Fibroblast of the aortic adventitia (primary cell): Measurements from ENCODE around the gene TBCB. TPM values are rescaled to one million over a fixed set of nuclear protein-coding genes. Genes with fewer than 3 reads are reported as not detected.
A peak's percentile ranks its signal among the peaks of the same experiment; 100 is the strongest.
"Not testable (repeated sequence)": the region's sequence is repeated elsewhere in the genome, so short reads cannot be mapped to it uniquely, and the experiment has no call there.

Source experiments
- DNase-seq: peaks from one replicate; pipeline ENCODE4 v3.0.0-alpha.2; 2010; ENCODE audit warnings: low read depth
- H3K4me3 ChIP-seq: 2 replicates; pipeline ENCODE4 v1.5.1; 2011; ENCODE audit warnings: low read depth, mild to moderate bottlenecking, control low read depth, low read length, moderate library complexity
- total RNA-seq: library from RNA; depleted of rRNA; stranded (reverse); fragments of >200 nt; gene quantifications from 2 replicates; pipeline ENCODE4 v1.2.3, GENCODE V29; 2012; ENCODE audit warnings: low replicate concordance
- TF ChIP-seq, protein P1 (sequence below): IDR thresholded peaks from 2 replicates; pipeline ENCODE4 v1.5.1; 2011; ENCODE audit warnings: mild to moderate bottlenecking, low read length, control low read depth, inconsistent platforms; ENCODE audit not compliant: insufficient read depth

TBCB gene
- total RNA-seq, 1 donor = 164 TPM

DNA sequence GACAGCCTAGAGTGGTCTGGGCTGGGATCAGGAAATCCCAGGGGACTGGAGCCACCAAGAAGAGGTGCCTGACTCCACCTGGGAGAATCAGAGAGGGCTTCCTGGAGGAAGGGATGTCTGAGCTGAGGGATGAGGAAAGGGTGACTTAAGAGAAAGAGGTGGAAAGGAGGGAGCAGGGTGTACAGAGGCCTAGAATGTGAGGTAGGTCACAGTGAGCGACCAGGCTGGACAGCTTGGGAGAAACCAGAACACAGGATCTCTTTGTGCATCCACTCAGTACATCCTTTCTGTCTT lies 1.0 kb downstream of the TBCB start:
- no peak for DNase-seq
- H3K4me3 ChIP-seq = peak overlapping the region; percentile 82
- TF ChIP-seq, protein P1, sequence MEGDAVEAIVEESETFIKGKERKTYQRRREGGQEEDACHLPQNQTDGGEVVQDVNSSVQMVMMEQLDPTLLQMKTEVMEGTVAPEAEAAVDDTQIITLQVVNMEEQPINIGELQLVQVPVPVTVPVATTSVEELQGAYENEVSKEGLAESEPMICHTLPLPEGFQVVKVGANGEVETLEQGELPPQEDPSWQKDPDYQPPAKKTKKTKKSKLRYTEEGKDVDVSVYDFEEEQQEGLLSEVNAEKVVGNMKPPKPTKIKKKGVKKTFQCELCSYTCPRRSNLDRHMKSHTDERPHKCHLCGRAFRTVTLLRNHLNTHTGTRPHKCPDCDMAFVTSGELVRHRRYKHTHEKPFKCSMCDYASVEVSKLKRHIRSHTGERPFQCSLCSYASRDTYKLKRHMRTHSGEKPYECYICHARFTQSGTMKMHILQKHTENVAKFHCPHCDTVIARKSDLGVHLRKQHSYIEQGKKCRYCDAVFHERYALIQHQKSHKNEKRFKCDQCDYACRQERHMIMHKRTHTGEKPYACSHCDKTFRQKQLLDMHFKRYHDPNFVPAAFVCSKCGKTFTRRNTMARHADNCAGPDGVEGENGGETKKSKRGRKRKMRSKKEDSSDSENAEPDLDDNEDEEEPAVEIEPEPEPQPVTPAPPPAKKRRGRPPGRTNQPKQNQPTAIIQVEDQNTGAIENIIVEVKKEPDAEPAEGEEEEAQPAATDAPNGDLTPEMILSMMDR = no peak

DNA sequence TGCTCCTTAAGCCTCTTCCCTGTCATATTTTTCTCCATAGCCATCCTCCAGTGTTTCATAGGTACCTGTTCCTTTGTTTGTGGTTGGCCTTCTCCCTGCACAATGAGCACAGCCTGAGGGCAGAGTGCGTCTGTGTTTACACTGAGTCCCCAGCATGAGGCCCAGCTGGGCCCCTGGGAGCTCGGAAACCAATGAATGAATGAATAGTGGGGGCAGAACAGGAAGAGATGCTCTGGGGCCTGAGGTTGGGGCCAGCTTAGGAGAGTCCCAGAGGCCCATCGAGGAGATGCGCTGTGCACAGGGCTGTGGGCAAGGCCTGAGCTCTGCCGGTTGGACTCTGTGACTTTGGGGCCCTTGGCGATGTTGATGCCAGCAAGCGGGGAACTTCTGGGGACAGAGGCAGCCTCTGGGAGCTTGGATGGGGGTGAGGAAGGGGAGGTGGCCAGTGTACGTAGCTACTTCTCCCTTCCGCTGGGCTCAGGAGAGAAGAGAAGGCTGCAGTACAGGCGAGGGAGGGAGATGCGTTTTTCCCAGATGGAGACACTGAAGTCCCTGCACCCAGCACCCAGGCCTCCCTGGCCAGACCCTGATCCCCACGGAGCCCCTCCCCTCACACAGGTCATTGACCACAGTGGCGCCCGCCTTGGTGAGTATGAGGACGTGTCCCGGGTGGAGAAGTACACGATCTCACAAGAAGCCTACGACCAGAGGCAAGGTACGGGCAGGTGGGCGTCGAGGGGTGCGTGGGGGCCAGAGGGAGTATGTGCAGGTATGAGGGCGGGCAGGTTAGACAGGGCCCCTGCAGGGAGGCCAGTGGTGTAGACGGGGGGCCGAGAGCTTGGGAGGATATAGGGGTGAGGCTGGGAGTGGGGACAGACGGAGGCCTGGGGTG lies 5.1 kb downstream of the TBCB start:
- TF ChIP-seq, protein P1 = no peak
- DNase-seq = no peak
- no peak overlapping the region for H3K4me3 ChIP-seq

DNA sequence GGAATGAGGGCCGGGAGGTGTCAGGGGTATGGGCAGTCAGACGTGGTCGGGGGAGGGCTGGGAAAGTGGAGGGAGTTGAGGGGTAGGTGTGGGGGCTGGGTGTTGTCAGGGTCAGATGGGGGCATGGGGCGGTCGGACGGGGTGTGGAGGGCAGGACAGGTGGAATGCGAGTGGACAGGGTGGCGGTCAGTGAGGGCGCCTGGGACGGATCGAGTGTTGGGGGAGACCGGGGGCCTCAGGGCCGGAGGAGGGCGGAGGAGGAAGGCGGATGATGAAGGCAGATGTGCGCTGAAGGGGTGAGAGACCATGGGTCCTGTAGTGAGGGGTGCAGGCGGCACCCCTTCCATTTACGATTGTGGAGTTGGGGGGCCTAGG lies 5.7 kb downstream of the TBCB start:
- no peak for DNase-seq
- no peak overlapping the region for H3K4me3 ChIP-seq
- TF ChIP-seq, protein P1 = no peak

DNA sequence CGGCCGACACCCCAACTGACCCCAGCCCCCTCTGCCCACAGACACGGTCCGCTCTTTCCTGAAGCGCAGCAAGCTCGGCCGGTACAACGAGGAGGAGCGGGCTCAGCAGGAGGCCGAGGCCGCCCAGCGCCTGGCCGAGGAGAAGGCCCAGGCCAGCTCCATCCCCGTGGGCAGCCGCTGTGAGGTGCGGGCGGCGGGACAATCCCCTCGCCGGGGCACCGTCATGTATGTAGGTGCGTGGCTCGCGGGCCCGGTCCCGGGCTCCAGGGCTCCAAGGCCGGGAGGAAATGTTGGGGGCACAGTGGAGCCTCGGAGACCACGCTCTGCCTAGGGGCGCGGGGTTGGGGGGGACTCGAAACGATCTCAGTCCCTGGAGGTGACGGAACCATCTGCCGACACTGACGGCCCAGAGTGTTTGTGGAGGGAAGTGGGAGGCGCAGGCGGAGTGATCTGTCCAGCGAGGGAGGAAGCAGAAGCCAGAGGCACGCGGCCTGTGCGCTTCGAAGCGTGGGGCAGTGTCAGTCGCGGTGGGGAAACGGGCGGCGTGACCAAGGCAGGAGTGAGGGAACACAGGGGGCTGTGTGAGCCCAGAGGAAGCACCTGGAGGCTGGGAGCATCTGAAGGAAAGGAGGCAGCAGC lies 6.3 kb downstream of the TBCB start:
- TF ChIP-seq, protein P1 = no peak
- no peak for DNase-seq
- no peak overlapping the region for H3K4me3 ChIP-seq

- DNase-seq = no peak
- no peak overlapping the region for H3K4me3 ChIP-seq
- TF ChIP-seq, protein P1 = no peak
These were observed 10.3 kb downstream of the TBCB start for GRCh38 chr19:36125557-36125956.

DNA sequence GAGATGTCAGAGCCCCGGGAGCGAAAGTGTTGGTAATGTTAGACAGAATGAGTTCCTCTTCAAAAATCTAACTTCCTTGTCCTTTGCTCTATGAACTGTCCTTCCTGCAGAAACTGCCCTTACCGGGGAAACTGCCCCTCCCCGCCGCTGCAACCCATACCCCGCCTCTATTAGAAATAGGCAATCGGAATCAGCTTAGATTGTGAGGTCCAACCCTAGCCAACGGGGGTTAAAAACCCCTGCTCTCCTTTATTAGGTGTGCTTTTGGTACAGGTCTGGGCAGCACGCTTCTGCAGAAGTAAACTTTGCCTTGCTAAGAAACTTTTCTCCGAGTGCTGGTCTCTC lies 13.1 kb downstream of the TBCB start:
- H3K4me3 ChIP-seq = peak overlapping the region; percentile 60
- TF ChIP-seq, protein P1 = no peak
- DNase-seq = no peak

- not testable (repeated sequence) for H3K4me3 ChIP-seq, DNase-seq
These were observed 16.0 kb downstream of the TBCB start for GRCh38 chr19:36131221-36131620.

GRCh38 chr19:36134867-36135266 lies 19.6 kb downstream of the TBCB start:
- not testable (repeated sequence) for DNase-seq, H3K4me3 ChIP-seq
